SK-N-SH (cell line): ENCODE results near the gene PLBD2.

Experiments
- CTCF ChIP-seq: fragments of 200-600 bp; sonication (generic); IDR thresholded peaks from 2 replicates; pipeline ENCODE4 v1.6.1; 2017; ENCODE audit warnings: antibody characterized with exemption, mild to moderate bottlenecking, moderate library complexity
- ELF1 ChIP-seq: IDR thresholded peaks from 2 replicates; pipeline ENCODE4 v1.4.0; 2012
- EP300 ChIP-seq, 2 experiments: IDR thresholded peaks; 2 replicates each; pipeline versions ENCODE4 v1.4.0 to v1.6.1; 2012; ENCODE audit warnings: borderline replicate concordance in 1 of 2, low read depth in 1 of 2, low read length in 1 of 2
- JUND ChIP-seq: IDR thresholded peaks from 2 replicates; pipeline ENCODE4 v1.4.0; 2012
- MAX ChIP-seq: IDR thresholded peaks from 2 replicates; pipeline ENCODE4 v1.4.0; 2012; ENCODE audit warnings: low read depth
- MXI1 ChIP-seq: IDR thresholded peaks from 2 replicates; pipeline ENCODE4 v1.6.1; 2012; ENCODE audit warnings: mild to moderate bottlenecking, low read depth, low read length, improper control_type of control experiment
- REST ChIP-seq: IDR thresholded peaks from 2 replicates; pipeline ENCODE4 v1.6.1; 2012; ENCODE audit warnings: mild to moderate bottlenecking, low read depth, low read length, moderate library complexity
- RFX5 ChIP-seq: IDR thresholded peaks from 2 replicates; pipeline ENCODE4 v1.6.1; 2012; ENCODE audit warnings: mild to moderate bottlenecking, improper control_type of control experiment, low read length
- SIN3A ChIP-seq: IDR thresholded peaks from 2 replicates; pipeline ENCODE4 v1.6.1; 2012; ENCODE audit warnings: low read depth, mild to moderate bottlenecking, low read length, moderate library complexity, borderline replicate concordance
- SMC3 ChIP-seq: IDR thresholded peaks from 2 replicates; pipeline ENCODE4 v1.6.1; 2012; ENCODE audit warnings: low read depth, low read length, improper control_type of control experiment
- USF1 ChIP-seq: IDR thresholded peaks from 2 replicates; pipeline ENCODE4 v1.4.0; 2012; ENCODE audit warnings: low read depth, borderline replicate concordance
- YY1 ChIP-seq: IDR thresholded peaks from 2 replicates; pipeline ENCODE4 v1.4.0; 2012; ENCODE audit warnings: low read depth, mild to moderate bottlenecking

GRCh38 chr12:113395119-113395518 lies 36.7 kb downstream of the PLBD2 start:
- no peak for TF ChIP-seq CTCF
- TF ChIP-seq MAX = no peak
- no peak for TF ChIP-seq RFX5
- TF ChIP-seq EP300 (IDR thresholded peaks at IDR 0.05; ENCODE audit: borderline replicate concordance in 1 of 2, low read depth in 1 of 2, low read length in 1 of 2) = no peak
- TF ChIP-seq ELF1 = no peak
- TF ChIP-seq REST = no peak
- no peak for TF ChIP-seq SIN3A
- no peak for TF ChIP-seq YY1
- TF ChIP-seq JUND = no peak
- TF ChIP-seq SMC3 = no peak
- TF ChIP-seq USF1 = no peak
- TF ChIP-seq MXI1 = no peak
